ENCODE results near the gene TEX101. TPM values are rescaled to one million over a fixed set of nuclear protein-coding genes. Genes with fewer than 3 reads are reported as not detected.

TEX101 gene
- total and polyA plus RNA-seq, 2 experiments from 2014 or later, result not detected

DNA sequence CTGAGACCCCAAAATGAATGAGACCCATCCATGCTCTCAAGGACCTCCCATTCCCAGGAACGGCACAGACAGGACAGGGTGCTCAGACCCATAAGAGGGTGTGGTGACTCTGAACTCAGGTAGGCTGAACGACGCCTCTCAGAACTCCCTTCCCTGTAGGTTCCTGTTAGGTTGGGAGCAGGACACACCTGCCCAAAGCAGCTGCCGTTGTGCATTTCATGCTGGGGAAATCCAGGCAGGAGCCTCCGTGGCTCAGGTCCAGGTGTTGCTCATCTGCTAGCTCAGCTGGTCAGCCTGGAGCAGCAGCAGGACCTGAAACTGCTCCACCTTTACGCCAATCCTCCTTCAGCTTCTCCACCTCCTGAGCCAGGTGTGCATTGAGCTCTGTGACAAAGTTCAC is 19.1 kb upstream of the TEX101 start:
- H3K27me3 ChIP-seq, result no peaks in the 10 kb centered on the region
- H3K27ac ChIP-seq, result no peak overlapping the region
- TF ChIP-seq, protein P1, sequence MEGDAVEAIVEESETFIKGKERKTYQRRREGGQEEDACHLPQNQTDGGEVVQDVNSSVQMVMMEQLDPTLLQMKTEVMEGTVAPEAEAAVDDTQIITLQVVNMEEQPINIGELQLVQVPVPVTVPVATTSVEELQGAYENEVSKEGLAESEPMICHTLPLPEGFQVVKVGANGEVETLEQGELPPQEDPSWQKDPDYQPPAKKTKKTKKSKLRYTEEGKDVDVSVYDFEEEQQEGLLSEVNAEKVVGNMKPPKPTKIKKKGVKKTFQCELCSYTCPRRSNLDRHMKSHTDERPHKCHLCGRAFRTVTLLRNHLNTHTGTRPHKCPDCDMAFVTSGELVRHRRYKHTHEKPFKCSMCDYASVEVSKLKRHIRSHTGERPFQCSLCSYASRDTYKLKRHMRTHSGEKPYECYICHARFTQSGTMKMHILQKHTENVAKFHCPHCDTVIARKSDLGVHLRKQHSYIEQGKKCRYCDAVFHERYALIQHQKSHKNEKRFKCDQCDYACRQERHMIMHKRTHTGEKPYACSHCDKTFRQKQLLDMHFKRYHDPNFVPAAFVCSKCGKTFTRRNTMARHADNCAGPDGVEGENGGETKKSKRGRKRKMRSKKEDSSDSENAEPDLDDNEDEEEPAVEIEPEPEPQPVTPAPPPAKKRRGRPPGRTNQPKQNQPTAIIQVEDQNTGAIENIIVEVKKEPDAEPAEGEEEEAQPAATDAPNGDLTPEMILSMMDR (IDR thresholded peaks at IDR 0.05; ENCODE audit: low read depth, low read length), result no peak
- H3K9me3 ChIP-seq (ENCODE audit: low read depth), result no peaks in the 10 kb centered on the region
- H3K36me3 ChIP-seq, result no peaks in the 10 kb centered on the region
- no peak for DNase-seq (ENCODE audit: low read depth in 1 of 2, low spot score in 1 of 2)
- H3K4me1 ChIP-seq (ENCODE audit: low read depth), result no peaks in the 10 kb centered on the region
- H3K4me3 ChIP-seq, result no peak overlapping the region

DNA sequence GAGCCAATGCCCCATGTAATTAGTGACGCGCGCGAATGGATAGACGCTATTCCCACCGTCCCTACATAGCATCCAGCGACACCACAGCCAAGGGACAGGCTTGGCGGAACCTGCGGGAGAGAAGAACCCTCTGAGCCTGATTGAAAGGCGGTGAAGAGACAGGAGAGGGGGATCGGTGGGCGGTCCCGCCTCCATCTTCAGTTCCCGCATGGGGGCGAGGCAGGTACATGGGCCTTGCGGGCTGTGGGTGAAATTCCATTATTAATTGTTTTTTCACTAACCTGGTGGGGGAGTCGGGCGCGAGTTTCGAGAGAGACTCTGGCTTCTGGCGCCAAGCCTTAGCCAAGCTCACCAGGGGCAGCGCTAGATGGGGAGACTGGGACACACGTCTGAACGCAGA is 8.4 kb upstream of the TEX101 start:
- no peaks in the 10 kb centered on the region for H3K27me3 ChIP-seq
- no peak overlapping the region for H3K27ac ChIP-seq
- no peak for DNase-seq (ENCODE audit: low read depth in 1 of 2, low spot score in 1 of 2)
- H3K9me3 ChIP-seq (ENCODE audit: low read depth), result no peaks in the 10 kb centered on the region
- H3K36me3 ChIP-seq, result no peaks in the 10 kb centered on the region
- H3K4me3 ChIP-seq, result no peak overlapping the region
- TF ChIP-seq, protein P1 (IDR thresholded peaks at IDR 0.05; ENCODE audit: low read depth, low read length), result no peak
- H3K4me1 ChIP-seq (ENCODE audit: low read depth), result no peaks in the 10 kb centered on the region

DNA sequence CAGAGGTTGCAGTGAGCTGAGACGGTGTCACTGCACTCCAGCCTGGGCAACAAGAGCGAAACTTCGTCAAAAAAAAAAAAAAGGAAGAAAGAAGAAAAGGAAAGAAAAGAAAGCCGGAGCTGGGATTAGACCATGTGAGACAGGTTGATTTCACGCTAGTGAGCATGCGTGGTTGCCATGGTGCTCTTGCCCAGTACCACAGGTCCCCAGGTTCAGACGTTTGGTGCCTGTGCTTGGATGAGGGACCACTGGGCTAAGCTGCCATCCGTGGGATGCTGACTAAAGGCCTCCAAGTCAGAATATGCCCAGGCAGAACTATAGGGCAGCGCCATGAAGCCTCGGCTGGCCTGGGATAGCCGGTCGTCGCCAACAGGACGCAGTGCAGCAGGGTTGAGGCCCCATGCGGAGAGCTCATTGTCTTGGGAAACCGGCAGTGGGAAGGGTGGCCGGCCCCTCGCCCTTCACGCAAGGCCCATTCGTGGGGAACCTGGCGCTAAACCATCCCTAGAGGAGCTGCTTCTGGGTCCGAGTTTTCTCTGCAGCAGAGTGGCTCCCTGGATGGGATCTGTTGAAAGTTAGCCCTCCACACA is 7.2 kb upstream of the TEX101 start:
- TF ChIP-seq, protein P1 (IDR thresholded peaks at IDR 0.05; ENCODE audit: low read depth, low read length), result no peak
- no peak for DNase-seq (ENCODE audit: low read depth in 1 of 2, low spot score in 1 of 2)

DNA sequence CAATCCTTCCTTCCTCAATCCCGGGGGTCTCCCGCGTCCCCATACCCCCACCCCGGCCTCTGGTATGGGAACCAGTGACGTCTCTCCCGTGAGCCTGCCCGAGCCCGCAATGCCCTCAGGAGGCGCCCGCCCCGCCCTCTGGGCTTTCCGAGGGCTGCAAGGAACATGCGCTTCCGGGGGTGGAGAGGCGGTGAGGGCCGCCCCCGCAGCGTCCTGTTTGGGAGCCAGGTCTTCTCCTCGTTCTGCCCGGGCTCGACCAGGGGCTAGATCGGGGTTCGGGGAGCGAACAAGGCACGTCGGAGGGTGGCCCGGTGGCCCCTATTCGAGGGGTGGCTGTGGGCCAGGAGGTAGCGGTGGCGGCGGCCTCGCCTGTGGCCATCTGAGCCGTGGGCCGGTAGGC is 6.6 kb upstream of the TEX101 start:
- DNase-seq (ENCODE audit: low read depth in 1 of 2, low spot score in 1 of 2), result no peak
- no peak overlapping the region for H3K4me3 ChIP-seq
- no peak overlapping the region for H3K27ac ChIP-seq
- TF ChIP-seq, protein P1 (IDR thresholded peaks at IDR 0.05; ENCODE audit: low read depth, low read length), result no peak
- H3K27me3 ChIP-seq, result no peaks in the 10 kb centered on the region
- H3K9me3 ChIP-seq (ENCODE audit: low read depth), result no peaks in the 10 kb centered on the region
- no peaks in the 10 kb centered on the region for H3K4me1 ChIP-seq (ENCODE audit: low read depth)
- H3K36me3 ChIP-seq, result no peaks in the 10 kb centered on the region

More for the DNA sequence above, 7.2 kb upstream of the TEX101 start:
- Histone ChIP-seq H3K9me3 (ENCODE audit: low read depth) (no peaks in the 10 kb centered on the region), H3K27me3 (no peaks in the 10 kb centered on the region), H3K4me3 (no peak overlapping the region), H3K36me3 (no peaks in the 10 kb centered on the region), H3K27ac (no peak overlapping the region), H3K4me1 (ENCODE audit: low read depth) (no peaks in the 10 kb centered on the region)

DNA sequence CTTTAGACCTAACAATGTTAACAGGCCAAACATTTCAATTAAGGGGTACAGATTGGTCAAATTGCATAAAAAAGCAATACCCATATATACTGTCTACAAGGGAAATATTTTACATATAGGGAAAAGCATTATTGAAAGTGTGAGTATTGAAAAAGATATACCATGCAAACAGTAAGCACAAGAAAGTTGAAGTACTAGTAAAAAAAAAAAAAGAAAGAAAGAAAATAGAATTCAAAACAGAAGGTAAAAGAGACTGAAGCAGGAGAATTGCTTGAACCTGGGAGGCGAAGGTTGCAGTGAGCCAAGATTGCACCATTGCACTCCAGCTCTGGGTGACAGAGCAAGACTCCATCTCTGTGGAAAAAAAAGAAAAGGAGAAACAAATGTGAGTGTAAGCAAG is 5.3 kb upstream of the TEX101 start:
- TF ChIP-seq, protein P1 (IDR thresholded peaks at IDR 0.05; ENCODE audit: low read depth, low read length), result no peak
- H3K27ac ChIP-seq, result no peak overlapping the region
- H3K36me3 ChIP-seq, result no peaks in the 10 kb centered on the region
- no peak for DNase-seq (ENCODE audit: low read depth in 1 of 2, low spot score in 1 of 2)
- no peak overlapping the region for H3K4me3 ChIP-seq
- no peaks in the 10 kb centered on the region for H3K4me1 ChIP-seq (ENCODE audit: low read depth)
- no peaks in the 10 kb centered on the region for H3K9me3 ChIP-seq (ENCODE audit: low read depth)
- H3K27me3 ChIP-seq, result no peaks in the 10 kb centered on the region
